NCI-H187 (cell line): ENCODE results near the gene SLC35G6.

ENCODE experiments used
- DNase-seq, 2 experiments: peaks; one replicate each; lab custom pipeline; 2025; lab: John Stamatoyannopoulos, UW

The SLC35G6 gene

DNA sequence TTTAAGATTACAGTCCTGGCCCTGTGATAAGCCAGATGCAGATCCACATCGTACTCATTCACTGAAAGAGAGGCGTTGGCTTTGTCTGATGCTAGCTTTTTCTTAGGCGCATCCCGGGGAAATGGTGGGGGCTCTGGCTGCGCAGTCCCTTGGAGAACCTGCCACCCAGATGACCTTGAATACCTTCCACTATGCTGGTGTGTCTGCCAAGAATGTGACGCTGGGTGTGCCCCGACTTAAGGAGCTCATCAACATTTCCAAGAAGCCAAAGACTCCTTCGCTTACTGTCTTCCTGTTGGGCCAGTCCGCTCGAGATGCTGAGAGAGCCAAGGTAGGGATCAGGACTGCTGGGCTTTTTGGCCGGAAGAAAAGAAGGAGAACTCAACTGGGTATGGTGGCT lies 26.9 kb downstream of the SLC35G6 start:
- no peak for DNase-seq

GRCh38 chr17:7508846-7509245 lies 27.6 kb downstream of the SLC35G6 start:
- DNase-seq: no peak

DNA sequence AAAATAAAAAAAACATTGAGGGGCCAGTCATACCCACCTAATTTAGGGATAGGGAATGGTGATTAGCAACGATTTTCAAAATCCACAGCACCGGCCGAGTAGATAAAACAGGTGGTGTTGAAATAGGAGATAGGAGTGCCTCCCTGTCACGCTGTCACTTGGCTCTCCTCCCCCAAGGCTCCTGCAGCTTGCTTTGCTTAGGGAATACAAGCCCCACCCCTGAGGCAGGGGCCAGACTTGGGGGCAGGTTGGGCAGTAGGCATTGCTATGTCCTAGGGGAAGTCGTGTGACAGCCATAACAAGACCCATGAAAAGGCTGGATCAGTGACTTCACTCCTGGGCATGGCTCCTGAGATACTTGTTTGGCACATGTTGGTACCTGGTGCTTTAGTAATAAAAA lies 28.7 kb downstream of the SLC35G6 start:
- no peak for DNase-seq

DNA sequence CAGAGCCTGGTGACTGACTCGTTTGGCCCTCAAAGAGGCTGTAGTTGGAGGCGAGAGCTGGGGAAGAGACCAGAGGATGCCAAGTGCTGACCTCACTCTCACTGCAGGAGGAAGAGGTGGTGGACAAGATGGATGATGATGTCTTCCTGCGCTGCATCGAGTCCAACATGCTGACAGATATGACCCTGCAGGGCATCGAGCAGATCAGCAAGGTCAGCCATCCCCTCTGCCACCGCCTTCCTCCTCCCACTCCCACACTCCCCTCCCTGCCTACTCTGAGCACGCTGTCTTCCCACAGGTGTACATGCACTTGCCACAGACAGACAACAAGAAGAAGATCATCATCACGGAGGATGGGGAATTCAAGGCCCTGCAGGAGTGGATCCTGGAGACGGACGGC lies 29.9 kb downstream of the SLC35G6 start:
- no peak for DNase-seq

- no peak for DNase-seq
These were observed 30.9 kb downstream of the SLC35G6 start for GRCh38 chr17:7512105-7512504.

- no peak for DNase-seq
These were observed 31.7 kb downstream of the SLC35G6 start for GRCh38 chr17:7512824-7513540.

DNA sequence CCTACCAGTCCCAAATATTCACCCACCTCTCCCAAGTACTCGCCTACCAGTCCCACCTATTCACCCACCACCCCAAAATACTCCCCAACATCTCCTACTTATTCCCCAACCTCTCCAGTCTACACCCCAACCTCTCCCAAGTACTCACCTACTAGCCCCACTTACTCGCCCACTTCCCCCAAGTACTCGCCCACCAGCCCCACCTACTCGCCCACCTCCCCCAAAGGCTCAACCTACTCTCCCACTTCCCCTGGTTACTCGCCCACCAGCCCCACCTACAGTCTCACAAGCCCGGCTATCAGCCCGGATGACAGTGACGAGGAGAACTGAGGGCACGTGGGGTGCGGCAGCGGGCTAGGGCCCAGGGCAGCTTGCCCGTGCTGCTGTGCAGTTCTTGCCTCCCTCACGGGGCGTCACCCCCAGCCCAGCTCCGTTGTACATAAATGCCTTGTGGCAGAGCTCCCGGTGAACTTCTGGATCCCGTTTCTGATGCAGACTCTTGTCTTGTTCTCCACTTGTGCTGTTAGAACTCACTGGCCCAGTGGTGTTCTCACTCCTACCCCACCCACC lies 32.7 kb downstream of the SLC35G6 start:
- DNase-seq: no peak

GRCh38 chr17:7515911-7516610 lies 34.8 kb downstream of the SLC35G6 start:
- DNase-seq: no peak

DNA sequence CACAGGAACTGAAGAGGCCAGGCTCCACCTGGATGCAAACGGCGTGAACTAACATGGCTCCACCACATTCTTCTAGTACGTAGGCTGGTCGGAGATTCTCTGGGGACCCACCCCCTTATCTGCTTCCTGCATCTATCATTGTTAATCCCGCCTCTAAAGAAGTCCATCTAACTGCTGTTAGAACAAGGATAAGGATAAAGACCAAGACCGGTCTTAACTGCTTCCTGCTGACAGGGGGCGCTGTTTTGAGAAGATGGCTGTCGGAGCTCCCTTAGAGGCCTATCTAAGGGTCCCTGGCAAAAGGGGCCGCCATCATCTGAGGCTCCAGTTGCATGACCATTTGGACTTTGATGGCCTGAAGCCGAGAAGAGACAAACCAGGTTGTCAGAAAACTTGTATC lies 41.8 kb downstream of the SLC35G6 start:
- DNase-seq: no peak

DNA sequence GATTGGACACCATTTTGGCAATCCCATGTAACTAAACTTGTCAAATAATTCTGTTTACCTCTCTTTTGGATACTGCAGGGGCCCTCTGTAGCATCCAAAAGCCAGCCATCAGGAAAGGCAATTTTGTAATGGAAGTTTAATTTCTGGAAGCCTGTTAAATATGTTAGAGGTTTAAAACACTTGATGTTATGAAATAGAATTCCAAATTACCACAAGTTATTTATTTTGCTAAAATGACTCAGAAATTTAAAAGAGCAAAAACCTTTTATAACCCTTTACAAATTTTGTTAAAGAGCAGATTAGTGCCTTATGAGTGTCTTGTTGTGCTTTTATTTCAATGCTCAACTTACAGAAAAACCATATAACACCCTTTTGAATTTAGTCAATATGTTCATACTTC lies 47.6 kb downstream of the SLC35G6 start:
- no peak for DNase-seq

- DNase-seq: no peak
These were observed 49.0 kb downstream of the SLC35G6 start for GRCh38 chr17:7530023-7530900.
